HG03097 (cell line): Measurements from ENCODE around the gene GFER.
"Not testable (repeated sequence)": the region's sequence is repeated elsewhere in the genome, so short reads cannot be mapped to it uniquely, and the experiment has no call there.

Source experiments
- ATAC-seq: cut with Tn5 transposase; IDR thresholded peaks from one replicate; pipeline ENCODE4 v1.9.1; 2021; ENCODE audit not compliant: unreplicated experiment, low FRiP score

Gene GFER

GRCh38 chr16:1957434-1958142 is 26.4 kb upstream of the GFER start:
- ATAC-seq = not testable (repeated sequence)

GRCh38 chr16:1958143-1958491 is 25.9 kb upstream of the GFER start:
- ATAC-seq = not testable (repeated sequence)

- peak; percentile 3 for ATAC-seq
Measured at GRCh38 chr16:1958715-1959268, 25.2 kb upstream of the GFER start.

- peak; percentile 77 for ATAC-seq
Measured at GRCh38 chr16:1959269-1960039, 24.5 kb upstream of the GFER start, which contains the start of gene NDUFB10. Gene NDUFB10 (plus strand): TSS chr16:1959538. CDS start chr16:1959625, 87 bp downstream.

GRCh38 chr16:1960665-1961630 is 23.0 kb upstream of the GFER start:
- ATAC-seq = no peak

- ATAC-seq = no peak
Measured at GRCh38 chr16:1961651-1962067, 22.3 kb upstream of the GFER start.

- ATAC-seq = not testable (repeated sequence)
Measured at GRCh38 chr16:1962161-1963153, 21.5 kb upstream of the GFER start.

- no peak for ATAC-seq
Measured at GRCh38 chr16:1963806-1964505, 20.0 kb upstream of the GFER start.

- ATAC-seq = peak; percentile 84
Measured at GRCh38 chr16:1964506-1965395, 19.2 kb upstream of the GFER start, which contains the start of gene RPS2. Gene RPS2 (minus strand): TSS chr16:1964826. CDS start chr16:1964625, 201 bp downstream.

GRCh38 chr16:1965396-1966001 is 18.5 kb upstream of the GFER start:
- ATAC-seq = no peak

- ATAC-seq = no peak
Measured at GRCh38 chr16:1966460-1966859, 17.5 kb upstream of the GFER start, which contains the start of gene RNF151. Gene RNF151 (plus strand): TSS chr16:1966856. CDS start chr16:1966882, 26 bp downstream.

GRCh38 chr16:1968146-1968953 is 15.6 kb upstream of the GFER start:
- ATAC-seq = no peak

GRCh38 chr16:1971796-1972489 is 12.1 kb upstream of the GFER start, which contains the start of gene TBL3:
Gene TBL3 (plus strand): TSS chr16:1972053. CDS start chr16:1972165, 112 bp downstream.
- ATAC-seq = peak; percentile 58

- peak; percentile 2 for ATAC-seq
Measured at GRCh38 chr16:1972490-1972877, 11.5 kb upstream of the GFER start.

GRCh38 chr16:1973461-1974156 is 10.4 kb upstream of the GFER start:
- ATAC-seq = no peak
